Measurements from ENCODE around the gene SLC27A2. TPM values are rescaled to one million over a fixed set of nuclear protein-coding genes. Genes with fewer than 3 reads are reported as not detected.
A peak's percentile ranks its signal among the peaks of the same experiment; 100 is the strongest.

The SLC27A2 gene
- total RNA-seq, 1 experiment from 2014 or later = not detected

DNA sequence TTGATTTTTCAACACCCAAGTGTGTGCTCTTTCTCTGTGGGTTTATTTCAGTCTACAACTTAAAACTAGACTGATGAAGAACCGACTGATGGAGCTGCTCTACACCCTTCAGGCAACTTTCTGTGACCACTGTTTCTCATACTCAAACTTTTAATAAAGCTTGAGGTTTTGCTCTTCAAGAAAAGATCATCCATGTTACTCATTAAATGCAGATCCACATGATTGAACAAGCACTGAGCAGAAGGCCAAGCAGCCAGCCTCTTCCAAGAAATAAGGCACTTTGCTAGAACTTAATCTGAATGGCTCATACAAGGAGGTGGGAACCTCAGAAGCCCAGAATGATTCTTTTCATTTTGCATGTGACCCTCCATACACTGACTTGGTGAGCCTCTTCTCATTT, 8.7 kb downstream of the SLC27A2 start:
- DNase-seq (ENCODE audit: low spot score) = no peak

DNA sequence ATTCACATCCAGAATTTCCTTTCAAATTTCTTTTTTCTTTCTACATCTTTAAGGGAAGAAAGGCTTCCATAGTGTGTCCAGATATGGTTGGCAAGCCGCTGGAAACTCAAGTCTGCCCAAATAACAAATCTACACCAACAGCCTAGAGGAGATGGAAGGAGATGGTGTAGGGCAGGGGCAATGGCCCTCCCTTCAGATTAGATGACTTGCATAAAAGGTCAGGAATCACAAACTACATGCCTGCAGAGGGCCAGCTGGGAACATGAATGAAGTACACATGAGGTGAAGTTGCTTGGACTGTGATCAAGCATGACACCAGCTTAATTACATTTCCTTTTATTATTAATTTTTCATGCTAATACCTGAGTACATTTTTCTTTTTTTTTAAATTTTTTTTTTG, 10.2 kb downstream of the SLC27A2 start:
- DNase-seq (ENCODE audit: low spot score) = no peak

DNA sequence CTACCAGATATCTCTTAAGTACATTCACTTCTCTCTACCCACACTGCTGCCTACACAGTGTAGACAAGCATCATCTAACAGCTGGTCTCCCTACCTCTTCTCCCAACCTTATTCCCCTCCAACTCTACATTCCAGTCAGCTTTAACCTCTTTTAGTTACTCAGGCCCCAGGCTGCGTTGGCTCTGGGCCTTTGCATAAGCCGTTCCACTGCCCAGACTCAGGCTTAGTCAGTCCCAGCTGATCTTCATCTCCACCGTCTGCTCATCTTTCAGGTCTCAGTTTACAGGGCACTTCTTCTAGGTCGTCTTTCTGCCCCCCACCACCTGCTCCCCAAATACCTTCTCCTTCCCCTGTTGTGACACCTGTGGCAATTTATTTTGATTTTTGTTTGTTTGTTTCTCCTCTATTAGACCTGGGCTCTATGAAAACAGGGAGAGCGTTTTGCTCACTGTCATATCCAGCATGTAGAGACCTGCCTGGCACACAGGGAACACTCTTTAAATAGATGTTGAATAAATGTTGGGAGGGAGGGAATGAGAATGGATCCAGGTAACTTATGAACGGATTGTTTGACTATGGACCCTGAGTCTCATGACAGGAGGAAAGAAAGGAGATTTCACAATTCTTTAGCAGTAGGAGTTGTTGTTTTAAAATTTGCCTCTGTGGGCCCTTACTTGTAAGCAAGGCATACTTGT, 11.1 kb downstream of the SLC27A2 start:
- DNase-seq (ENCODE audit: low spot score) = no peak

DNA sequence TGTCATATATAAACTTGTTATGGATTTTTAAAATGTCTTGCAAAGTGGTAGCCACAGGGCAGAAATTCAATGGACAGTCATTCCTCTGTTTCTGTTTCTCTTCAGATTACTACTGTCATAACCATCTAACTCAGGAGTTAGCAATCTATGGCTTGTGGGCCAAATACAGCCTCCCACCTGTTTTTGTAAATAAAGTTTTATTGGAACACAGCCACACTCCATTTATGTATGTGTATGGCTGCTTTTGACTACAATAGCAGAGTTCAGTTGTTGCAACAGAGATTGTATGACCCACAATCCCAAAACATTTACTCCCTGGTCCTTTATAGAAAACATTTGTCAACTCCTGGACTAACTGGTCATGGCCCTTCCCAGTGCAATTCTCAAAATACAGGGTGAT, 20.0 kb downstream of the SLC27A2 start:
- DNase-seq (ENCODE audit: low spot score) = no peak

DNA sequence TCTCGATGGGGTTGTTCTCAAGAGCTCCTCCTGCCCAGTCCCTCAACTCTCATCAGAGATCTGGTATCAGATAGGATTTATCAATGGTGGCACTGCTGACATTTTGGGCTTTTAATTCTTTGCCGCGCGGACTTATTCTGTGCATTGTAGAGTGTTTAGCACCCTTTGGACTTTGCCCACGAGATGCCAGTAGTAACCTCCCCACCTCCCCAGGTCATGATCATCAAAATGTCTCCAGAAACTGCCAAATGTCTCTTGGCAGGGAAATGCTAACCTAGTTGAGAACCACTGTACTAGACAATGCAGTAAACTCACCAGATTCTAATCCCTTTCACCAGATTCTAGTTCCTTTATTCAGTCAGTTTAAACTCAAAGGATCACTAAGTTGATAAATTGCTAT, 24.0 kb downstream of the SLC27A2 start:
- no peak for DNase-seq (ENCODE audit: low spot score)

DNA sequence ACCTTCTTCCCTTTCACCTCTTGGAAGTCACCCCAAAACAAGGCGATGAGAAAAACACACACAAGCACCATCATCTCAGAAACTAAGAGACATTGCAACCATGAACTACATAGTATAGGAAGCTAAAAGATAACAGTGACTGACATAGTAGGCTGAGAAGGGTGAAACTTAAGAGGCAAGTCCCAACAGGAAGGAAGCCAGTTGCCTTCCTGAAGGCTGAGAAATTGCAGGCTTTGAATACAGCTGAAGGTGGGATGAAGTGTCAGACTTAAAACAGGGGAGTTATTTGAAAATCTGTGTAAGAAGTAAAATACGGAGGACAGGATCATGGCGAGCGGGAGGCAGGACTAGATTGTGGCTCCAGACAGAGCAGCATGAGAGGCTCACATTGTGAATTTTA, 27.8 kb downstream of the SLC27A2 start:
- DNase-seq (ENCODE audit: low spot score) = no peak

DNA sequence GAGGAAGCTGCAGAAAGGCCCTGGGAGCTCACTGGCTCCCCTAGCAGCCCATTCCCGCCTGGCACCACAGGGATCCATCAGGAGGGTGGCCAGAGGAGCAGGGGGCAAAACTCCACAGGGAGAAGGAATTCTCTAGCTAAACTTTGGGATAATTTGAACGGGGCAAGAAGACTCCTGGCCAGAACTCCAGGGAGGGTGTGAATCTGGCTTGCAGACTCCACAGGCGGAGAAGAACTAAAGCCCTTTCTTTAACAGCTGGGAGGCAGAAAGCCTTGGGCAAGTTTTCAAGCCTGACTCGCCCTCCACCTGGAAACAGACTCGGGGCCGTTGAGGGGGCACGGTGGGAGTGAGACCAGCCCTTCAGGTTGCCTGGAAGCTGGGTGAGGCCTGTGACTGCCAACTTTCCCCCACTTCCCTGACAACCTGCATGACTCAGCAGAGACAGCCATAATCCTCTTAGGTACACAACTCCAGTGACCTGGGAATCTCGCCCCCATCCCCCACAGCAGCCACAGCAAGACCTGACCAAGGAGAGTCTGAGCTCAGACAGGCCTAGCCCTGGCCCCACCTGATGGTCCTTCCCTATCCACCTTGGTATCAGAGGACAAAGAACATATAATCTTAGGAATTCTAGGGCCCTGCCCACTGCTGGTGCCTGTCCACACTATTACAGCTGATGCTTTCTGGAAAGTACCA, 28.6 kb downstream of the SLC27A2 start:
- DNase-seq (ENCODE audit: low spot score) = no peak

DNA sequence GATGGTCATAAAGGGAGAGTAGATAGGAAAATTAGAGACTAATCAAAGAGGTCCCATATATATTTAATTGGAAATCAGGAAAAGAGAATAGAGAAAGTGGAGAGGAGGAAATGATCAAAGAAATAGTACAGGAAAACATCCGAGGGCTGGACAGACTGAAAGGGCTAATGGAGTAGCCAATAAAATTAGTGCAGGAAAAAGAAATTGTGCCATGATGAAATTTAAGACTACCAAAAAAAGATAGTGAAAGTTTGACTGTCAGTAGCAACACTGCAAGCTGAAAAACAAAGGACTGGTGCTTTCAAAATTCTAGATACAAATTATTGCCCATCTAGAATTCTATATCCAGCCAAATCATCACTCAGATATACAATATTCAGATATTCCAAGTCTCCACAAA, 36.3 kb downstream of the SLC27A2 start:
- no peak for DNase-seq (ENCODE audit: low spot score)

DNA sequence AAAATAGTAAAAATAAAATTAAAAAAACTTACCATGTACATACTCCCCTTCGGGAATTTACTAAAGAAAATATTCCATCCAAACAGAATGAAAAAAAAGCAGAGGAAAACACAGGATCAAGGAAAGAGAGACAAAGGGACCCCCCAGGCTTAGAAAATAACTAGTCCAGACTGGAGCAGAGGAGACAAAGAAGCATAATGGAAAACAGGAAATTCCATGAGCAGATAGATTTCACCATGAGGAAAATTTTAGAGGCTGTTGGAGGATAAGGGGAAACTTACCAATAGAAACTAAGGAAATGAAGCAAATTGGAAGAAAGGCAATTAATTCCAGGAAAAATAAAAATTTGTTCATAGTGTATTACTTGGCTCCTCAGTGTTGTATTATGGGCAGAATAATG, 36.7 kb downstream of the SLC27A2 start:
- DNase-seq (ENCODE audit: low spot score) = no peak

DNA sequence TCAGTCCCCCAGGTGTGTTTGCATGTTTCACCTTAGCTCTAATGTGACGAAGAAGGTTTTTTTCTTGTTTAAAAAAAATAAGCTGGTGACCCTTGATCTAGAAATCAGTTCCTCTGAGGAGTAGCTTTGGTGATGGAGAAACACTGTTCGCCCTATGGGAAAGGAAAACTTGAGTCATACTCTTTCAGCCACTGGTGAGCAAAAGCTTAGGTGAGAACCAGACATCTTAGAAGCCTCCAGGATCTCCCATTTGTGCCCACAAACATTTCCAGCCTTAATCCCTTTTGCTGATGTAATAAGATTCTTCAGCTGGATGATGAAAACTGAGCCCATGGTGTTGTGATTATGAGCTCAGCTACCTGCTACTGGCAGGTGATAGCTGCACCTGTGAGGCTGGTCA, 37.8 kb downstream of the SLC27A2 start:
- peak; percentile 11 for DNase-seq (ENCODE audit: low spot score)

DNA sequence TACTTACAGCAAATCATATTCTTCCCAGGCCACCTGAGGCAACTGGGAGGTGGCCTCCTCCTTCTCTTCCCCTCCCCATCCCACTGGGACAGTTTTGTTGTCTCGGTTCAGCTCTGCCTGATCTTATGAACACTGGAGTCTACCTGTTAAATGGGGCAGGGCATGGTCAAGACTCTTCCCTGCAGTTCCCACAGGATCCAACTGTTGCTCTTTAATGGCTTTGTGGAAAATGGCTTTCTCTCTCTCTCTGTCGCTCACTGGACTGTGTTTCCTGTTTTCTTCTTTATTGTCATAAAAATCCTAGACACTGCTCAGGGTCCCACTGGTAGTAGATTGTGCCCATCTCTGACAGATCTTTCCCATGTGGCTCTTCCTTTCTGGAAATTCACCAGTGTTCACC, 40.2 kb downstream of the SLC27A2 start:
- no peak for DNase-seq (ENCODE audit: low spot score)

DNA sequence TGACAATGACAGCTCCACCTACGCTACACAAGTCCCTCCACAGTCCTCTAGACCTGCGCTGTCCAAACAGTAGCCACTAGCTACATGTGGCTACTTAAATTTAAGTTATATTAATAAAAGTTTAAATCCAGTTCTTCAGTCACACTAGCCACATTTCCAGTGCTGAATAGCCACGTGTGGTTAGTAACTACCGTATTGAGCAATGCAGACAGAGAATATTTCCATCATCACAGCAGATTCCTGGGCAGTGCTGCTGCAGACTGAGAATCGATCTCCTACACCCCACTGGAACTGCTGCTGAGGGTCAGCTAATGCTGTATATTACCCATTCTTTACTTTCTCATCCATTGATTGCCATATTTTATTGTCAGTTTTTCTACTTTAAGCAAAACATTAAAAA, 42.6 kb downstream of the SLC27A2 start:
- DNase-seq (ENCODE audit: low spot score) = no peak

DNA sequence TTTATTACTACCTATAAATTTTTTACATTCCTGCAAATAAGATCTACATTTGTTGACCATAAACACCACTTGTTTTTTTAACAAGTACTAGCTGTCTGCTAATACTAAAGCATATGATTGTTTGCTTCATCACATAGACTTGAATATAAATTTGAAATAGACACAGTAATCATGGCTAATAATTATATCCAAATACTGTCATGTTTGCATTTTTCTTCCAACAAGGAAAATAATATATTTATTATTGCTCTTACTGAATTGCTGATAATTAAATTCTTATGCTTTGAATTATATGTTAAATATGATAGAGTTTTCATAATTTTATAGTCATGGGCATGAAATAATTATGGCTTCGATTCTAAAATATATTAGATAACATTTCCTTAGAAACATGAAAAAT, 43.1 kb downstream of the SLC27A2 start:
- DNase-seq (ENCODE audit: low spot score) = no peak

DNA sequence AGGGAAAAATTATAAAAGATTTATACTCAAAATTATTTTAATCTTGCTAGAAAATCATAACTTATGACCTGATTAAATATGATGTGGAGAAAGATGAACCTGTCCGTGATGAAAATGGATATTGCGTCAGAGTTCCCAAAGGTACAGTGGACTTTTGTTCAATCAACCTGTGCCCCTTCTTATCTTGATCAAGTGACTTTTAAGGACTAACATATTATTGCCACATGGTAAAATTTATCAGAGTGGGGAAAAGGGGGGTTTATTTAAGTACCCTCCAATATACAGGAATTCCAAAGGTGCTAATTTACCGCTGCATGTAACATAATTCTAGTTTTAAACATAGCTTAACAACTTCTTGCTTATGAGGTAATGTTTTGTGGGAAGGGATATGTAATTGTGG, 43.9 kb downstream of the SLC27A2 start:
- no peak for DNase-seq (ENCODE audit: low spot score)

DNA sequence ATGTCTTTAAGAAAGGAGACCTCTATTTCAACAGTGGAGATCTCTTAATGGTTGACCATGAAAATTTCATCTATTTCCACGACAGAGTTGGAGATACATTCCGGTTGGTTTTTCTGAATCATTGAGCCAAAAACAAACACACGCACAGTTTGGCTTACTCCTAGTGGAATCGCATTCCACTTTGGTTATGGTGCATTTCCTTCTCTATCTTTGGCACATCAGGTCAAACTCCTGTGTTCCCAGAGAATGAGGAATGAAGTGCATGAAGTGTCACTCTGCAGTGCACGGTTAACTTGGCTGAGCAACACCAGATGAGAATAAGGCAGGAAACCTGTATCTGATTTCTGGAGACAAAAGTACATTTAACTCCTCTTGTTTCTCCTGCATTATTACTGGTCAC, 45.1 kb downstream of the SLC27A2 start:
- DNase-seq (ENCODE audit: low spot score) = no peak

DNA sequence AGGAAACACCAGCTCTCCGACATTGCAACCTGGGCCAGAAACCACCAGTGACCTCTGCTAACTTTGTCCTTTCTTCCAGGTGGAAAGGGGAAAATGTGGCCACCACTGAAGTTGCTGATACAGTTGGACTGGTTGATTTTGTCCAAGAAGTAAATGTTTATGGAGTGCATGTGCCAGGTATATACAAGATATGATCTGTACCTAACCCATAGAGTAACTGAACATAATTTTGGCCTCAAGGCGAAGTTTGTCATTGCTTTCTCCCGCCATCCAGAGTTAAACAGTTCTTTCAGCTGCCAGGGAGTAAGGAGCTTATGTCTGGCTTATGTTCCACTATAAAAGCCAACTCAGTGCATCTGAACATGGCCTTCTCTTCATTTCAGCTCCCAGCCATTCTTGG, 46.9 kb downstream of the SLC27A2 start:
- DNase-seq (ENCODE audit: low spot score) = no peak

DNA sequence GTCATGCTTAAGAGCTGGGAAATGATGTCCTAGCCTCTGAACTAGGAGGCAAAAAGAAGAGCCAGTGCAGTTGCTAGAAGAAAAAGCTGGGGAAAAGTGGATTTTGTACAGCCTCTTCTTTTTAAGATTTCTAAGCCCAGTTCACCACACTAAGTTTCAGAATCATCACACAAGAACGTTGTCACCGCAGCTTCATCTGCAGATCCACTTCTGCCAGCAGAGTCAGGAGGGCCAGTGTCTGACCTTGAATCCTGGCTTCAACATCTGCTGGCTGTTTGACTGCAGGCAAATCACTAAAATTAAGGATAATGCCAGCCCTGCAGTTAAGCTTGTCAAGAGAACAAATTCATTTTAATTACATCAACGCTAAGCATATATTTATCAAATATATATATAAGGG, 47.3 kb downstream of the SLC27A2 start:
- no peak for DNase-seq (ENCODE audit: low spot score)

DNA sequence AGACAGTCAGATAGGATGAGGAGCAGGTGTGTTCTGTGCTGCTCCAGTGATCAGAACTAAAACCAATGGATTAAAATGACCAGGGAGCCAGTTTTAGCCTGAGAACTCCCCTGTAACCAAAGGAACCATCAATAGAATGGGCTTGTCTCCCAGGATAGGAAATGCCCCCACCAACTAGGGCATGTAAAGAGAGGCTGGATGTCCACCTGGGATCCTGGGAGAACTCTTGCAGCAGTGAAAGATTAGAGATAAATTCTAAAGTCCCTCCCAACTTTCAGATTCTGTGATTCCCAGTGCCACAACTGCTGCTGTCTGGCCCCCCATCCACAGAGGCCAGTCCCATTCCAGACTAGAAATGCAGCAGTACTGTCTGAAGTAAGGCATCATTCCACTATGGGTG, 49.8 kb downstream of the SLC27A2 start:
- no peak for DNase-seq (ENCODE audit: low spot score)

DNA sequence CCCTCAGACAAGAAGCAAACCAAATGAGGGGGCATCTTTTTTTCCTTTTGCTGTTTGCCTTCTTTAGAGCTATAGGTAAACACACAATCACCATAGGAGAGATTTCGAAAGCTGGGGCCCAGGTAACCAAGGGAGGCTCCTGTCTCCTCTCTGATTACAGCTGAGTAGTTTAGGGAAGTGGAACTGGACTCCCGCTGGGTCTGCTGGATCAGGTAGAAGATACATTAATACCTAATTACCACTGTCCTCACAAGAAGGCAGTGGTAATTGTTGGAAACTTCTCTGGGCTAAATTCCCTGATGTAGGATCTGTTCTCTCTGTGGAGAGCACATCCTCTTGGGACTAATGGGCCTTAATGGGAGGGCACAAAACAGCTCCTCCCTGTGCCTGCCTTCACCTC, 50.8 kb downstream of the SLC27A2 start:
- DNase-seq (ENCODE audit: low spot score) = no peak

DNA sequence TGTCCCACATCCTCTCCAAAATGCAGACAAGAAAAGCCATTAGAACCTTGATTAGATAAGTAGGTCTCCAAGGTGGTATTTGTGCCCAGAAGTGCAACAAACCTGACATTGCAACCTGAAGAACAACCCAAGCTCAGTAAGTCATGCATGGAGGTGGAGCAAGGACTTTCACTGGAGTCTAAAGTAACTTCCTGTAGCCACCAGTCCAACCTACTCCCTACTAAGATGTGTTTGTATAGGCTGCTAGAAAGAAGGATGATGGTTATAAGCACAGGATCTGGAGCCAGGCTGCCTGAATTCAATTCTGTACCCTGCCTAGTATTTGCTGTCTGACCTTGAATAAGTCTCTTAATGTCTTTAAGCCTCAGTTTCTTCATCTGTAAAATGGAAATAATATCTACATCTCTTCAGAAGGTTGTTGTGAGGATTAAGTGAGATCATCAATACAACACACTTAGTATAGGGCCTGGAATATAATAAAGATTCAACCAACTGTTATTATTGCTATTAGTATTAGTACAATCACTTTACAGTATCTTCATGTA, 51.3 kb downstream of the SLC27A2 start:
- DNase-seq (ENCODE audit: low spot score) = no peak

DNA sequence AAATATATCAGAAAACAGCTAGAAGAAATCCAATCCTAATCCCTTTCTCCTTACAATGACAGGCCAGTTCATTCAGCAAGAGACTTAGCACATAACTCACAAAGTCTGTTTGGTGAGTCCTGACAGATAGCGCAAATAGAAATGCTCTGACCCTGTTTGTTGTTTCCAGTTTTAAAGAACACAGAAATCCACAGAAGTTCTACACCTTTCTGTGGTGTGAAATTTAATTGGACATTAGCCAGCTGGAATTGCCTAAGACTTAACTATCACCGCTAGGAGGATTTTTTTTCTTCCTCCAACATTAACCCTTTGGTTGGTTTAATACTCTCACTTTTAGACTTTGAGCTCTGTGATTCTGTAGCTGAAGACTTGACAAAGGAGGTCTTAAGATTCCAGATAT, 52.8 kb downstream of the SLC27A2 start:
- no peak for DNase-seq (ENCODE audit: low spot score)

DNA sequence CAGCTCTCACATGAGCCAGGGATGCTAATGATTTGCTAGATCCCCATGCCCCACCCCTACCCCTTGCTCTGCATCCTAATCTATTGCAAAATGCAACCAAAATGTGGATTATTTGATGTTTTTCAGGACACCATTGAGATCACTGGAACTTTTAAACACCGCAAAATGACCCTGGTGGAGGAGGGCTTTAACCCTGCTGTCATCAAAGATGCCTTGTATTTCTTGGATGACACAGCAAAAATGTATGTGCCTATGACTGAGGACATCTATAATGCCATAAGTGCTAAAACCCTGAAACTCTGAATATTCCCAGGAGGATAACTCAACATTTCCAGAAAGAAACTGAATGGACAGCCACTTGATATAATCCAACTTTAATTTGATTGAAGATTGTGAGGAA, 53.8 kb downstream of the SLC27A2 start:
- DNase-seq (ENCODE audit: low spot score) = no peak

DNA sequence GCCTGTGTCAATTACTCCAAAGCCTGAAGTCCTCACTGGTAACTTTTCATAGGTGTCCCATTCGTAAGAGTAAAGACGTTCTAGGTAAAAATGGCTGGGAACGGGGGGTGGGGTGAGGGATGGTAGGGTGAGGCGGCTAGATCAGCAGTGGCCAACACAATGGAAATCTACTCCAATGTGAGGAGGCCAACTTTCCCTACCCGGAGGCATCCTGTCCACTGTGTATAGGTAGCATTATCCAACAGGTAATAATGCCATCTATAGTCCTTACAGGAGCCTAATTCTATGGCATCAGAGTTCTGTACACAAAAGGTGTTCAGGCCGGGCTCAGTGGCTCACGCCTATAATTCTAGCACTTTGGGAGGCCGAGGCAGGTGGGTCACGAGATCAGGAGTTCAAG, 54.4 kb downstream of the SLC27A2 start:
- no peak for DNase-seq (ENCODE audit: low spot score)

DNA sequence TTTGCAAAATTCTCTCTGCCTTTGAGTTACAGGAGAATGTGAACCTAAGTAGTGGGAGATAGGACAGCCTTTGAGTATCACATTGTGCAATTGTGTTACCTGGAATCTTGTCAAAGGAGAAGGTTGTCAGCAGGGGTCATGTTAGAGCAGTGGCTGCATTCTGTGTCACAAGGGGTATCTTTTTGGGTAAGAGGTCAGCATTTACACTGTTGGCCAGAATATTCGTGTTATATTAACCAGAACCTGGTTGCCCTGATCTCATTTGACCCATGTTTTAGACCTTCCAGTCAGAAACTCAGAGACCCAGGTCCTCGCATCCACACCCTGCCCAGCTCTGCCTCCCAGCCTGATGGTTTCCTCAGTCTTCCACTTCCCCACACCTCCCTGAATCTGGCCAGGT, 56.3 kb downstream of the SLC27A2 start:
- DNase-seq (ENCODE audit: low spot score) = no peak

Measured in A172 (cell line).